ENCODE data around the gene GJC1.

The GJC1 gene
- total RNA-seq = 0 to 0.19 (median 0) reads per million in 3 donors

DNA sequence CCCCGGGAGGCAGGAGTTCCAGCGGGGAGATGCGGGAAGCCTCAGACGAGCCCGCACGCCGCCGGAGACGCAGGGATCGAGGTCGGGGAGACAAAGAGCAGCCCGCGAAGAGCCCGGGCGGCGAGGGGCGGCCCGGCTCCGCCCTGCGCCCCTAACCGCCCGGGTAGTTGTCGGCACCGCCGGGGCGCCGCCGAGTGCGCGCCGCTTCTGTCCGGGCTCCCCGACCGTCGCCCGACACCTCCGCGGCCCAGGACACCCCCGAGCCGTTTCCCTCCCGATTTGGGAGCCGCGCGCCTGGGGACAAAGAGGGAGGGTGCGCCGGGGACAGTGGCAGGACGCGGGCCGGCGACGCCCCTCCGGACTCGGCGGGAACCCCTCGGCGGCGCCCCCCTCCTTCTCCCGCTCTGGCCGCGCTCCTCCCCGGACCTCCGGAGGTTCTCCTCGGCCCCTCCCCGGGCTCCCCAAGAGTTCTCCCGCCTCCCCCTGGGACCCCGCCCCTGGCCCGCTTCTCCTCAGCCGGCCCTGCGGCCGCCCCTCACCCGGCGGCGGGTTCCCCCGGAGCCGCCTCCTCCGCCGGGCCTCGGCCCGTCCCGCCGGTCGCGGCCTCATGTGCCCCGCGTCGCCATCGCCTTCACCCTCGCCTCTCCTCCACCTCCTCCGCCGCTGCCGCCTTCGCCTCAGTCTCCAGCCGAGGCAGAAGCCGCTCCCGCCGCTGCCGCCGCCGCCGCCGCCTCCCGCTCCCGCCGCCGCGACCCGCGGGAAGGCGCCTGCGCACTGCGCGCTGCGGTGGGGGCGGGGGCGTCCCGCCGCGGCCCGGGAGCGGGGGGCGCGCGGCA is at the start of gene GJC1:
TSS of gene GJC1 (minus strand) at position 765 of the 836 bp plus-strand sequence. CDS start 24,470 bp downstream, outside the sequence.
- H3K4me1 ChIP-seq (ENCODE audit: control insufficient read depth, insufficient read depth, low read length, poor library complexity, severe bottlenecking) = peaks cover 6% of the 10 kb centered on the region
- H3K9me3 ChIP-seq (ENCODE audit: control insufficient read depth, low read length) = no peaks in the 10 kb centered on the region
- H3K27ac ChIP-seq (ENCODE audit: insufficient read depth, low read length, poor library complexity, severe bottlenecking) = no peak within 1 kb of the TSS
- no peak for DNase-seq
- H3K4me3 ChIP-seq (ENCODE audit: insufficient read depth, low read depth, low read length, poor library complexity, severe bottlenecking) = peak within 1 kb of the TSS; percentile 46
- peaks cover 42% of the 10 kb centered on the region for H3K27me3 ChIP-seq (replicated peaks; ENCODE audit: control insufficient read depth, insufficient read depth, low read length, poor library complexity, severe bottlenecking)
- H3K36me3 ChIP-seq (ENCODE audit: control insufficient read depth, insufficient read depth, low read length) = no peaks in the 10 kb centered on the region

DNA sequence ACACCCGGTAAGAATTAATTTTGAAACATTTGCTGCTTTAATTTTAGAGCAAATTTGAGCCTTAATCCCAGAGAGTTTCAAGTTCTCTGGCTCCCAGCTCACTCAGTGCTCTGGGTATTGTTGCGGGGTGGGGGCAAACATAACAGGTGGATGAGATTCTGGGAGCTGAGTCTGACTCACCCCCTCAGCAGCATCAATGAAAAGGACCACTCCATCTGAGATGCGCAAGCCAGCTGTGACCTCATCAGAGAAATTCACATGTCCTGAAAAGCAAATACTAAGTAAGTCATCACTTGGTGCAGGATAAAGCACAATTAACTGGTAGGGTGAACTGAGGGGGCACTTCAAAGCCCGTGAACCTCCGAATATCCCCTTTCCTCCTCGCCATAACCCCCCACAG is 49.3 kb upstream of the GJC1 start:
- no peaks in the 10 kb centered on the region for H3K9me3 ChIP-seq (ENCODE audit: control insufficient read depth, low read length)
- H3K4me3 ChIP-seq (ENCODE audit: insufficient read depth, low read depth, low read length, poor library complexity, severe bottlenecking) = no peak overlapping the region
- no peak for DNase-seq
- H3K27me3 ChIP-seq (replicated peaks; ENCODE audit: control insufficient read depth, insufficient read depth, low read length, poor library complexity, severe bottlenecking) = no peaks in the 10 kb centered on the region
- peaks cover 72% of the 10 kb centered on the region for H3K36me3 ChIP-seq (ENCODE audit: control insufficient read depth, insufficient read depth, low read length)
- H3K4me1 ChIP-seq (ENCODE audit: control insufficient read depth, insufficient read depth, low read length, poor library complexity, severe bottlenecking) = no peaks in the 10 kb centered on the region
- H3K27ac ChIP-seq (ENCODE audit: insufficient read depth, low read length, poor library complexity, severe bottlenecking) = no peak overlapping the region

DNA sequence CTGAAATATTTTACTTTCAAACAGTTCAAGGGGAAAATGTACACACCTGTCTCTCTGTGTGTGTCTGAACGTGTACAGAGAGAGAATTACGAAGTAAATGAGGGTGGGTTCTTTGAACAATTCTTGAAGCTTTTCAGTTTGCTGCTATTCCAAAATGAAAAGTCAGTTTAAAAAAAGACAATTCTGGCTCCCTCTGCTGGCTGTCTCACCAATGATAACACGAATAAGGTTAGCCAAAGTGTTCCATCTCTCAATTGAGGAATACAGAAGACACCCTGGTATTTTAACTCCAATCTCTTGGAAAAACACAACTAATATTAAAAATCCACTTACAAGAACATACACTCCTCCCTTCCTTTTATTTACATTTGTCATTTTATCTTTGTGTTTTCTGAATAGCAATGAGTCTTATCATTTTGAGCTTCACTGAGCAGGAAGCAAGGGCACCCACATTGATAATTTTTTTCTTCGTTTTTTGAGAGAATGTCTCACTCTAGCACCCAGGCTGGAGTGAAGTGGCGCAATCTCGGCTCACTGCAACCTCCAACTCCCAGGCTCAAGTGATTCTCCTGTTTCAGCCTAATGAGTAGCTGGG is 48.6 kb upstream of the GJC1 start:
- Histone ChIP-seq H3K27ac (ENCODE audit: insufficient read depth, low read length, poor library complexity, severe bottlenecking) (no peak overlapping the region), H3K4me1 (ENCODE audit: control insufficient read depth, insufficient read depth, low read length, poor library complexity, severe bottlenecking) (no peaks in the 10 kb centered on the region), H3K9me3 (ENCODE audit: control insufficient read depth, low read length) (no peaks in the 10 kb centered on the region), H3K27me3 (replicated peaks; ENCODE audit: control insufficient read depth, insufficient read depth, low read length, poor library complexity, severe bottlenecking) (no peaks in the 10 kb centered on the region), H3K36me3 (ENCODE audit: control insufficient read depth, insufficient read depth, low read length) (peaks cover 72% of the 10 kb centered on the region), H3K4me3 (ENCODE audit: insufficient read depth, low read depth, low read length, poor library complexity, severe bottlenecking) (no peak overlapping the region)
- DNase-seq = no peak

DNA sequence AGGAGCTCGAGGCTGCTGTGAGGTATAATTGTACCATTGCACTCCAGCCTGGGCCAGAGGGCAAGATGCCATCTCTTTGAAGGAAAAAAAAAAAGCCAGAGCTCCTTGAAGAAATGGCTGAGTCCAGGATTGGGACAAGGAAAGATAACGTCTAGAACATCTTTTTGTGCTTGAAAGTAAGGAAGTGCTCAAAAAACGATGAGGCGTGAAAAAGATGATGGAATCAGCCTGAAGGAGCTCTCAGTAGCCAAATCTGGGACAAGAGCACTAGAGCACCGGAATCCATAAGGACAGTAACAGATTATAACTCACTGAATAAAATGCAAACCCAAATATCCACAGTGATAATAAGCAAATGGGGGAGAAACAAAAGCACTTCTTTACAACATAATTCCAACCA is 47.0 kb upstream of the GJC1 start:
- Histone ChIP-seq H3K9me3 (ENCODE audit: control insufficient read depth, low read length) (no peaks in the 10 kb centered on the region), H3K36me3 (ENCODE audit: control insufficient read depth, insufficient read depth, low read length) (peaks cover 70% of the 10 kb centered on the region), H3K4me1 (ENCODE audit: control insufficient read depth, insufficient read depth, low read length, poor library complexity, severe bottlenecking) (no peaks in the 10 kb centered on the region), H3K4me3 (ENCODE audit: insufficient read depth, low read depth, low read length, poor library complexity, severe bottlenecking) (no peak overlapping the region), H3K27me3 (replicated peaks; ENCODE audit: control insufficient read depth, insufficient read depth, low read length, poor library complexity, severe bottlenecking) (no peaks in the 10 kb centered on the region), H3K27ac (ENCODE audit: insufficient read depth, low read length, poor library complexity, severe bottlenecking) (no peak overlapping the region)
- DNase-seq = no peak

DNA sequence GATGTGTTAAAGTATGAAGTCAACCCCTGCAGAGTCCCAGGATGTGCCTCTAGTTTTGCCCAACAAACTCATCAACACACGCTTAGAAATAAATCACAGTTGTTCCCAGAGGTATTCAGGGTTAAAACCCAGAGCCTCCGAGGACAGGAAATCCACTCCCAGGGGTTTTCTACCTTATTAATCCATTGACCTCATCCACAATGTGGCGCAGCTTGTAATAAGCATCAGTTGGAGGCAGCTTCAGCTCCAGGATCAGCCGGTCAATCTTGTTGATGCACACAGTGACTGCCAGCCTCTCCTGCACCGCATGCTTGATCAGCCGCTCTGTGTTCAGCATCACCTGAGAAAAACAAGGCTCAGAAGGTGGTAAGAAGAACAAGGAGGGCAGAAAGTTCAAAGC is 45.7 kb upstream of the GJC1 start:
- DNase-seq = no peak
- no peak overlapping the region for H3K27ac ChIP-seq (ENCODE audit: insufficient read depth, low read length, poor library complexity, severe bottlenecking)
- H3K4me1 ChIP-seq (ENCODE audit: control insufficient read depth, insufficient read depth, low read length, poor library complexity, severe bottlenecking) = no peaks in the 10 kb centered on the region
- H3K9me3 ChIP-seq (ENCODE audit: control insufficient read depth, low read length) = no peaks in the 10 kb centered on the region
- H3K27me3 ChIP-seq (replicated peaks; ENCODE audit: control insufficient read depth, insufficient read depth, low read length, poor library complexity, severe bottlenecking) = no peaks in the 10 kb centered on the region
- H3K36me3 ChIP-seq (ENCODE audit: control insufficient read depth, insufficient read depth, low read length) = peaks cover 69% of the 10 kb centered on the region
- H3K4me3 ChIP-seq (ENCODE audit: insufficient read depth, low read depth, low read length, poor library complexity, severe bottlenecking) = no peak overlapping the region

DNA sequence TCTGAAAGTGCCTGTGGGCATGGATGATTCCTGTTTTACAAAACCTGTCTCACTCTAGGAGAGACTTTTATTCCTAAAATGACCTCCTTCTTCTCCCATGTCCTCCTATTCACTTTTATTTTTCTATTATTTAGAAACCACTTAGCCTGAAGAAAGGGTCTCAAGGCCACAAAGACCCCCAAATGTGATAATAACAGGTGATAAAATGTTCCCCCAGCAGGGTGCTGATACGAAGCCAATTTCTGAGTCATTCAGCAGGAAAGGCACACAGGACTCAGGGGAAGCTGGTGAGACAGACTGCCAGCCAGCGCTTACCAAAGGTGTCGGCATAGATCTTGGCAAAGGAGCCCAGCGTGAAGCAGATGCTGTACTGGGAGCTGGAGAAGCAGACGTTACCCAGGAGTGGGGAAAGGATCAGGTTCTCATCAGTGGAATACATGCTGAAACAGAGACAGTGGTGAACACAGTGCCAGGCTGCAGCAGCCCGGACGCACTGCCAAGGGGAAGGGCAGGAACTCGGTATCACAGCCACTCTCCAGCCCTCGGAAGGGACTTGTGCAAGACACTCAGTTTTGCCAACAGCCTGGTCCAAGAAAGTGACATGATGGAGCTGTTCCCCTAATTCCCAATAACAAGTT is 42.2 kb upstream of the GJC1 start:
- H3K36me3 ChIP-seq (ENCODE audit: control insufficient read depth, insufficient read depth, low read length) = peaks cover 79% of the 10 kb centered on the region
- H3K4me3 ChIP-seq (ENCODE audit: insufficient read depth, low read depth, low read length, poor library complexity, severe bottlenecking) = no peak overlapping the region
- H3K9me3 ChIP-seq (ENCODE audit: control insufficient read depth, low read length) = no peaks in the 10 kb centered on the region
- no peaks in the 10 kb centered on the region for H3K4me1 ChIP-seq (ENCODE audit: control insufficient read depth, insufficient read depth, low read length, poor library complexity, severe bottlenecking)
- H3K27ac ChIP-seq (ENCODE audit: insufficient read depth, low read length, poor library complexity, severe bottlenecking) = no peak overlapping the region
- no peak for DNase-seq
- H3K27me3 ChIP-seq (replicated peaks; ENCODE audit: control insufficient read depth, insufficient read depth, low read length, poor library complexity, severe bottlenecking) = no peaks in the 10 kb centered on the region

DNA sequence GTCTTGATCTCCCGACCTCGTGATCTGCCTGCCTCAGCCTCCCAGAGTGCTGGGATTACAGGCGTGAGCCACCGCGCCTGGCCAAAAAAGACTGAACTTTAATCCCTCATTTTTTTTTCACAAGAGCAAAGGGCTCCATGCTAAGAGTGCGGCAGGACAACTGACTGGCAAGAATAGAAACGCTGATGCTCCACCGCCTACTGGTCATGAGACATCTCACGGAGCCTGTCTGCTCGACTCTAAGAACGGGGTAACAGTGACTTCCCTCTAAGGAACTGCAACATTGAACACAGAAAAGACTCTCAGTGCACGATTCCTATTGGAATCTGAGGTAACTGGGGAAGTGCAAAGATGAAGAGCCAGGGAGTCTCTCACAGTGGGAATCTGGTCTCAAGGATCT is 41.5 kb upstream of the GJC1 start:
- H3K36me3 ChIP-seq (ENCODE audit: control insufficient read depth, insufficient read depth, low read length) = peaks cover 84% of the 10 kb centered on the region
- H3K4me3 ChIP-seq (ENCODE audit: insufficient read depth, low read depth, low read length, poor library complexity, severe bottlenecking) = no peak overlapping the region
- no peaks in the 10 kb centered on the region for H3K4me1 ChIP-seq (ENCODE audit: control insufficient read depth, insufficient read depth, low read length, poor library complexity, severe bottlenecking)

DNA sequence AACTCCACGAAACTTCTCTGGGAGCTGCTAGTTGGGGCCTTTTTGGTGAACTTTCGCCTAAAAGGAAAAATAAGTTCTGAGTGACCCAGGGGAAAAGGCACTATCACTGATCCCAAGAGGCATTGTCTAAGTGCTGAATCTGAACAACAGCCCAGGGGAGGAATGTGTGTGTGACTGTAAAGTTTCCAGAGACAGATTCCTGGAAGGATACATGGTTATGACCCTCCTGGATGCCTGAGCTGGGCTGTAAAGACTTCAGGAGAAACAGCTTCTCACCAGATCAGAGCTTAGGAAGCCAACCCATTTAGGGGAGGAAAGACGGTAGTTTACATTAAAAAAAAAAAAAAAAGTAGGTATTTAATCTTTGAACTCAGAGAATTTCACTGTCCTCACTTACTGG is 37.8 kb upstream of the GJC1 start:
- H3K27ac ChIP-seq (ENCODE audit: insufficient read depth, low read length, poor library complexity, severe bottlenecking) = no peak overlapping the region
- H3K36me3 ChIP-seq (ENCODE audit: control insufficient read depth, insufficient read depth, low read length) = peaks cover 81% of the 10 kb centered on the region
- no peaks in the 10 kb centered on the region for H3K27me3 ChIP-seq (replicated peaks; ENCODE audit: control insufficient read depth, insufficient read depth, low read length, poor library complexity, severe bottlenecking)
- H3K9me3 ChIP-seq (ENCODE audit: control insufficient read depth, low read length) = no peaks in the 10 kb centered on the region
- H3K4me3 ChIP-seq (ENCODE audit: insufficient read depth, low read depth, low read length, poor library complexity, severe bottlenecking) = no peak overlapping the region
- no peak for DNase-seq
- no peaks in the 10 kb centered on the region for H3K4me1 ChIP-seq (ENCODE audit: control insufficient read depth, insufficient read depth, low read length, poor library complexity, severe bottlenecking)

More for the DNA sequence above, 41.5 kb upstream of the GJC1 start:
- DNase-seq = no peak
- Histone ChIP-seq H3K9me3 (ENCODE audit: control insufficient read depth, low read length) (no peaks in the 10 kb centered on the region), H3K27me3 (replicated peaks; ENCODE audit: control insufficient read depth, insufficient read depth, low read length, poor library complexity, severe bottlenecking) (no peaks in the 10 kb centered on the region), H3K27ac (ENCODE audit: insufficient read depth, low read length, poor library complexity, severe bottlenecking) (no peak overlapping the region)

DNA sequence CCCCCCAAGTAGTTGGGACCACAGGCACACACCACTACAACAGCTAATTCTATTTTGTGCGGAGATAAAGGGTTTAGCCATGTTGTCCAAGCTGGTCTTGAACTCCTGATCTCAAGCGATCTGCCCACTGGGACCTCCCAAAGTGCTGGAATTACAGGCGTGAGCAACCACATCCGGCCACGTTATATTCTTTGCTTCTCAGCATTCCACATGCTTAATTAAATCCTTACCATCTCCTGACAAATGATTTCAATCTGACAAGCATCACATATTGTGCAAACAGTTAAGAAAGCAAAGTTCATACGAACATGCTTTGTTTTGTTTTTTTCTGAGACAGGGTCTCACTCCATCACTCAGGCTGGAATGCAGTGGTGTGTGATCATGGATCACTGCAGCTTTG is 35.8 kb upstream of the GJC1 start:
- no peak overlapping the region for H3K27ac ChIP-seq (ENCODE audit: insufficient read depth, low read length, poor library complexity, severe bottlenecking)
- H3K4me1 ChIP-seq (ENCODE audit: control insufficient read depth, insufficient read depth, low read length, poor library complexity, severe bottlenecking) = no peaks in the 10 kb centered on the region
- no peak for DNase-seq
- H3K4me3 ChIP-seq (ENCODE audit: insufficient read depth, low read depth, low read length, poor library complexity, severe bottlenecking) = no peak overlapping the region
- peaks cover 78% of the 10 kb centered on the region for H3K36me3 ChIP-seq (ENCODE audit: control insufficient read depth, insufficient read depth, low read length)
- no peaks in the 10 kb centered on the region for H3K9me3 ChIP-seq (ENCODE audit: control insufficient read depth, low read length)
- H3K27me3 ChIP-seq (replicated peaks; ENCODE audit: control insufficient read depth, insufficient read depth, low read length, poor library complexity, severe bottlenecking) = no peaks in the 10 kb centered on the region

DNA sequence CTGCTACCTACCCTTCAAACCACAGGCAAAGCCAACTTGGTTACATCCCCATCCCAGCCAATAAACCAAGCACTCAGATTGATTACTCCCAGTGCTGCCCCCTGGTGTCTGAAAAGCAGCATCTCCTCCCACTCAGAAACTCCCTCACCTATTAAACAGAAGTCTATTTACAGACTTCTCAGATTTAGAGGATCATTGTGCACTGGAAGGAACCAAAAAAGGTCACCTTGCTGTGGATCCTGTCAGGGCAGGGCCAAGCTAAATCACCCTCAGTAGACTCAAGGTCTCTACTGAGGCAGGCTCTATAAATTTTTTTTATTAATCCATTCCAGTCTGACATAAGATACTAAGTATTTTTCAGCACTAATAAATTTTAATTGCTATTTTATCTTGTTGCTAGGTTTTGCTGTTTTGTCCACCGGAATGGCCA is 35.2 kb upstream of the GJC1 start:
- DNase-seq = peak; percentile 33 to 55 (median 42)
- H3K36me3 ChIP-seq (ENCODE audit: control insufficient read depth, insufficient read depth, low read length) = peaks cover 79% of the 10 kb centered on the region
- no peak overlapping the region for H3K27ac ChIP-seq (ENCODE audit: insufficient read depth, low read length, poor library complexity, severe bottlenecking)
- no peaks in the 10 kb centered on the region for H3K4me1 ChIP-seq (ENCODE audit: control insufficient read depth, insufficient read depth, low read length, poor library complexity, severe bottlenecking)
- H3K4me3 ChIP-seq (ENCODE audit: insufficient read depth, low read depth, low read length, poor library complexity, severe bottlenecking) = no peak overlapping the region
- H3K9me3 ChIP-seq (ENCODE audit: control insufficient read depth, low read length) = no peaks in the 10 kb centered on the region
- H3K27me3 ChIP-seq (replicated peaks; ENCODE audit: control insufficient read depth, insufficient read depth, low read length, poor library complexity, severe bottlenecking) = no peaks in the 10 kb centered on the region

Data from effector memory CD4-positive, alpha-beta T cell (primary cell).